Loucy (cell line): ENCODE data around the gene SNX19.

Source experiments
- H2AFZ ChIP-seq: fragments of 200-600 bp; sonication (generic); 2 replicates; pipeline ENCODE4 v1.6.0; 2016; ENCODE audit warnings: antibody characterized with exemption, mild to moderate bottlenecking, low read length, moderate library complexity
- H3F3A ChIP-seq: fragments of 200-600 bp; 2 replicates; pipeline ENCODE4 v1.6.0; 2016; ENCODE audit warnings: antibody characterized with exemption, low read depth, mild to moderate bottlenecking
- H3K27me3 ChIP-seq: fragments of 200-600 bp; sonication (generic); 2 replicates; pipeline ENCODE4 v1.6.1; 2014; ENCODE audit warnings: low read length, mild to moderate bottlenecking; ENCODE audit not compliant: insufficient read depth, poor library complexity, severe bottlenecking
- H3K36me3 ChIP-seq: fragments of 200-600 bp; sonication (generic); 2 replicates; pipeline ENCODE4 v1.6.1; 2016; ENCODE audit warnings: low read length; ENCODE audit not compliant: insufficient read depth
- H3K4me1 ChIP-seq: fragments of 200-600 bp; sonication (generic); 2 replicates; pipeline ENCODE4 v1.5.1; 2014; ENCODE audit warnings: low read length, mild to moderate bottlenecking; ENCODE audit not compliant: insufficient read depth, poor library complexity, severe bottlenecking
- H3K4me2 ChIP-seq: fragments of 200-600 bp; sonication (generic); 2 replicates; pipeline ENCODE4 v1.6.0; 2014; ENCODE audit warnings: antibody characterized with exemption, low read length, low read depth, mild to moderate bottlenecking; ENCODE audit not compliant: poor library complexity, severe bottlenecking
- H3K4me3 ChIP-seq: fragments of 200-600 bp; sonication (generic); 2 replicates; pipeline ENCODE4 v1.5.1; 2014; ENCODE audit warnings: low read length, mild to moderate bottlenecking, mixed read lengths; ENCODE audit not compliant: poor library complexity, severe bottlenecking
- H3K79me2 ChIP-seq: fragments of 200-600 bp; sonication (generic); 2 replicates; pipeline ENCODE4 v1.6.1; 2014; ENCODE audit warnings: low read length; ENCODE audit not compliant: insufficient read depth
- H3K9ac ChIP-seq: fragments of 200-600 bp; sonication (generic); 2 replicates; pipeline ENCODE4 v1.6.0; 2014; ENCODE audit warnings: mild to moderate bottlenecking, low read depth, low read length, moderate library complexity; ENCODE audit not compliant: poor library complexity, severe bottlenecking
- H3K9me2 ChIP-seq: fragments of 200-600 bp; sonication (generic); replicated peaks from 2 replicates; pipeline ENCODE4 v1.6.1; 2016; ENCODE audit warnings: low read depth, low read length, mixed read lengths
- H3K9me3 ChIP-seq: fragments of 200-600 bp; sonication (generic); 2 replicates; pipeline ENCODE4 v1.6.1; 2014; ENCODE audit warnings: mild to moderate bottlenecking, antibody characterized with exemption, low read length, low read depth; ENCODE audit not compliant: insufficient read depth
- H4K20me1 ChIP-seq: fragments of 200-600 bp; sonication (generic); 2 replicates; pipeline ENCODE4 v1.6.0; 2014; ENCODE audit warnings: antibody characterized with exemption, low read length, mild to moderate bottlenecking; ENCODE audit not compliant: insufficient read depth, poor library complexity, severe bottlenecking
- CTCF ChIP-seq: fragments of 200-600 bp; sonication (generic); conservative IDR thresholded peaks from 2 replicates; pipeline ENCODE4 v1.5.1; 2014; ENCODE audit warnings: mild to moderate bottlenecking, antibody characterized with exemption, low read length
- EZH2phosphoT487 ChIP-seq: fragments of 200-600 bp; IDR thresholded peaks from 2 replicates; pipeline ENCODE4 v1.6.1; 2018; ENCODE audit warnings: antibody characterized with exemption, mild to moderate bottlenecking, moderate library complexity, borderline replicate concordance

SNX19 gene

GRCh38 chr11:130886704-130887103 lies 29.6 kb downstream of the SNX19 start:
- H3K79me2 ChIP-seq, result no peaks in the 10 kb centered on the region
- H4K20me1 ChIP-seq, result no peaks in the 10 kb centered on the region
- no peak overlapping the region for H3K4me2 ChIP-seq
- H3K36me3 ChIP-seq, result peaks cover 26% of the 10 kb centered on the region; the same call in 1 of the 2 replicates
- no peaks in the 10 kb centered on the region for H3K9me3 ChIP-seq
- H2AFZ ChIP-seq, result no peak overlapping the region
- H3K27me3 ChIP-seq, result no peaks in the 10 kb centered on the region
- no peaks in the 10 kb centered on the region for H3K9me2 ChIP-seq
- H3K4me3 ChIP-seq, result no peak overlapping the region
- no peaks in the 10 kb centered on the region for H3K4me1 ChIP-seq
- TF ChIP-seq EZH2phosphoT487, result no peak
- TF ChIP-seq CTCF, result no peak
- no peaks in the 10 kb centered on the region for H3F3A ChIP-seq
- H3K9ac ChIP-seq, result no peak overlapping the region

- Histone ChIP-seq H3K4me1 (no peaks in the 10 kb centered on the region), H3K9me3 (no peaks in the 10 kb centered on the region), H3K9ac (no peak overlapping the region), H3K79me2 (no peaks in the 10 kb centered on the region), H3K27me3 (no peaks in the 10 kb centered on the region), H3K4me3 (no peak overlapping the region), H4K20me1 (no peaks in the 10 kb centered on the region), H3K36me3 (peaks cover 61% of the 10 kb centered on the region), H3K9me2 (no peaks in the 10 kb centered on the region), H2AFZ (no peak overlapping the region), H3K4me2 (no peak overlapping the region), H3F3A (no peaks in the 10 kb centered on the region)
- TF ChIP-seq EZH2phosphoT487 (no peak), CTCF (no peak)
Observed at GRCh38 chr11:130882138-130882551, 34.1 kb downstream of the SNX19 start.

GRCh38 chr11:130881475-130882137 lies 34.7 kb downstream of the SNX19 start:
- Histone ChIP-seq H3K4me1 (no peaks in the 10 kb centered on the region), H2AFZ (no peak overlapping the region), H3K9ac (no peak overlapping the region), H3K79me2 (no peaks in the 10 kb centered on the region), H3K36me3 (peaks cover 66% of the 10 kb centered on the region), H3K9me3 (no peaks in the 10 kb centered on the region), H3K4me3 (no peak overlapping the region), H4K20me1 (no peaks in the 10 kb centered on the region), H3F3A (no peaks in the 10 kb centered on the region), H3K4me2 (no peak overlapping the region), H3K27me3 (no peaks in the 10 kb centered on the region), H3K9me2 (no peaks in the 10 kb centered on the region)
- no peak for TF ChIP-seq EZH2phosphoT487
- TF ChIP-seq CTCF, result no peak
